Cerebellar cortex (tissue), 1 donor: ENCODE measurements around the gene DDX28.

Experiments used
- DNase-seq: peaks from one replicate; pipeline ENCODE4 v3.0.0-alpha.2; 2015; ENCODE audit warnings: low spot score

DDX28 gene, protein sequence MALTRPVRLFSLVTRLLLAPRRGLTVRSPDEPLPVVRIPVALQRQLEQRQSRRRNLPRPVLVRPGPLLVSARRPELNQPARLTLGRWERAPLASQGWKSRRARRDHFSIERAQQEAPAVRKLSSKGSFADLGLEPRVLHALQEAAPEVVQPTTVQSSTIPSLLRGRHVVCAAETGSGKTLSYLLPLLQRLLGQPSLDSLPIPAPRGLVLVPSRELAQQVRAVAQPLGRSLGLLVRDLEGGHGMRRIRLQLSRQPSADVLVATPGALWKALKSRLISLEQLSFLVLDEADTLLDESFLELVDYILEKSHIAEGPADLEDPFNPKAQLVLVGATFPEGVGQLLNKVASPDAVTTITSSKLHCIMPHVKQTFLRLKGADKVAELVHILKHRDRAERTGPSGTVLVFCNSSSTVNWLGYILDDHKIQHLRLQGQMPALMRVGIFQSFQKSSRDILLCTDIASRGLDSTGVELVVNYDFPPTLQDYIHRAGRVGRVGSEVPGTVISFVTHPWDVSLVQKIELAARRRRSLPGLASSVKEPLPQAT

DNA sequence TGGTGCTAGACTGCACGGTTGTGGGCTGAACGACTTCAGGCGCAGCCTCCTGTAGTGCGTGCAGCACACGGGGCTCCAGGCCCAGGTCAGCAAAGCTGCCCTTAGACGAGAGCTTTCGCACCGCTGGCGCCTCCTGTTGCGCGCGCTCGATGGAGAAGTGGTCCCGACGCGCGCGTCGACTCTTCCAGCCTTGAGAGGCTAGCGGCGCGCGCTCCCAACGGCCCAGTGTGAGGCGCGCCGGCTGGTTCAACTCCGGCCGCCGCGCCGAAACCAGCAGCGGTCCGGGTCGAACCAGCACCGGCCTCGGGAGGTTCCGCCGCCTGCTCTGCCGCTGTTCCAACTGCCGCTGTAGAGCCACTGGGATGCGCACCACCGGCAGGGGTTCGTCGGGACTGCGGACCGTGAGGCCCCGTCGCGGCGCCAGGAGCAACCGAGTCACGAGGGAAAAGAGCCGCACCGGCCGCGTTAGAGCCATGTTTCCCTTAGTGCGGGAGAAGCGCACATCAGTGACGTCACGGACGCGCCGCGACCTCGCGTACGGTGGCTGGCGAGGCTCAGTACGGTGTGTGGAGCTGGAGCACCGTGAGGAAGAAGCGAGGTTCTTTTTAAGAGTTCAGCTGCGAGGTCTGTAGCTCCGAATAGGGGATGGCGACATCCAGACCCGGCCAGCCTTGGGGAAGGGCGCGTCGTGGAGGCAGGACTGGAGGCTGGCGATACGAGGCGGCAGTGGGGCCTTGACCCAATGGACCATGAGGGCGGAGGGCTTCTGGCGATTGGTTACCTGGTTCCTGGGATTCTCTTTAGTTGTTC lies at the start of gene DDX28, which contains the start of gene DUS2:
Gene DDX28, minus strand, starts transcription at position 505 of the 810 bp plus-strand sequence. Its CDS starts 30 bp downstream, at position 475.
Gene DUS2, plus strand, starts transcription at position 557 of the 810 bp plus-strand sequence. CDS start 14,740 bp downstream, outside the sequence.
- DNase-seq = peak; percentile 88

DNA sequence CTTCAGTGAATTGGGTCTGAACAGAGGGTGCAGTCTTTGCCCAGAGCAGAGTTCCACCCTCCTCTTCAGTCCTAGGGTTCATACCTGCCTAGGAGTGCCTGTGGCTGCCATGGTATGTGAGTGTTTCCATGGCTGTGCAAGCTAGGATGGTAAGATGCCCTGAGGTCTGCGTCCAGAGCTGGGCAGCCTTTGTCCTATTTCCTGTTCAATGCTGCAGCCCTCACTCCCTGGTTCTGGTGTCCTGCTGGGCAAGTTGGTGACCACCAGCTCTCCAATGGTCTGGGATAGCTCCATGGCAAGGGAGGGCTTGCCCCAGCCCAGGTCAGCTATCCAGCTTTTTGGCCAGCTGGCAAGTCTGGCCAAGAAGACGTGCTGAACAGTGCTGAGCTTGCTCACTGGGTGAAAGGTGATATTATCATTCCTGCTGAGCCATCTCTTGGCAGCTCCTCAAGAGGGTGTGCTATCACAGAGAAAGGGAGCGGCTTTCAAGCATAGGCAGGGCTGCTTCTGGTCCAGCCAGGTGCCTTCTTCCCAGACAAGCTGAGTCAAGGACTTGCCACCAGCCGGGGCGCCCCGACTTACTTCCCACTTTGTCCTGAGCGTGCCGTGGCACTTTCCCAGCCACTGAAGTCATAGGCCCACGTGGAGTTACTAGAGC lies 49.1 kb upstream of the DDX28 start:
- DNase-seq = no peak

DNA sequence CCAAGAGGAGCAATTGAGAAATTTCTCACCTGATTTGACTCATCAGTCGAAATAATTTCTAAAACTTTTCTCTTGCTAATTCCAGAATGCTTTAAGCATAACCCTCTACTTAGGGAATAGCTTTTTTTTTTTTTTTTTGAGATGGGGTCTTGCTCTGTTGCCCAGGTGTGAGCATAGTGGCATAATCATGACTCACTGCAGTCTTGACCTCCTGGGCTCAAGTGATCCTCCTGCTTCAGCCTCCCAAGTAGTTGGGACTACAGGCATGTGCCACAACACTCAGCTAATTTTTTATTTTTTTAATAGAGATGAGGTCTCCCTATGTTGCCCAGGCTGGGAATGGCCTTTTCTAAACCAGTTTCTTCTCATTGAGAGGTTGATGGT lies 48.5 kb upstream of the DDX28 start:
- DNase-seq = no peak

DNA sequence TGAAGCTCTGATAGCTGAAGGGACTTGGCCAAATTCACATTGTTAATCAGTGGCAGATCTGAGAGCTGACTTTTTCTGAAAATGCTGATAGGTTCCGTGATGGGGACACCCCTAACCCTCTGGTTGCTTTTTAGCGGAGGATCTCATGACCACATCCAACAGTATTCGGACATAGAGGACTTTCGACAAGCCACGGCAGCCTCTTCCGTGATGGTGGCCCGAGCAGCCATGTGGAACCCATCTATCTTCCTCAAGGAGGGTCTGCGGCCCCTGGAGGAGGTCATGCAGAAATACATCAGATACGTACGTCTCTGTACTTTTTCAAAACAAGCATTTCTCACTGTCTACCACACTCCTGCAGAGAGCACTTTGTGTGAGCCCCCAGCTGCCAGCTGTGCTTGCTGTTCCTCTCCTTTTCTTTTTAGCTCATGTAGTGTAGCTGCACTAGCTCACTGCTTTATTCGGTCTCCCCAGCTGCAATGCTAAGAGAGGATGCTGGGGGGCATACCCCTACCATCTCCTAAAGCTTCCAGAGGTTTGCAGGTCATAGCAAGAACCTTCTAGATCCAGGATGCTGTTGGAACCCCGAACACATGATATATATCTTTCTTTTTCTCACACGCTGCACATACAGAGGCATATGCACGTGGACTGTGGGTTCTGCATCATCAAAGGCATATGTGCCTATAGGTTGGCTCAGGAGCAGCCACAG lies 47.9 kb upstream of the DDX28 start:
- no peak for DNase-seq

DNA sequence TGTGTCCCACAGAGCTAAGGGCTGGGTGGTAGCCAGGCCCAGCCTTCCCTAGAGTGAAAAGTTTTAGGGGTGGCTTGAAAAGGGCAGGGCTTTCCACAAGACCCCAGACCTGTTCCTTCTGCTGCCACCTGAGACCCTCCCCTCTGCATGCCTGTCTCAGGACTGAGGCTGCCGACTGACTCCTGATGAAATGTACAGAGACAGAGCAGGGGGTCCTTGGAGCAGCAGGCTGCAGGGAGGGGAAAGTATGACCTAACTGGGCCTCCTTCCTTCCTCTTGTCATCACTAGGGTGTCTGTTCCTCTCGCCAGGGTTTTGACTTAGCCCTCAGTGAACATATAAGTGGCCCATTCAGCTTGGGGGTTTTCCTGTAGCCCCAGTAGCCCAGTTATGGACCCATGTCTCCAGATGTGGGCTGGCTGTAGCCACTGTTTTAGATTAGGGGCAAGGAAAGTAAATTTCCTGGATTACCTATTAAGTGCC lies 47.3 kb upstream of the DDX28 start:
- no peak for DNase-seq

DNA sequence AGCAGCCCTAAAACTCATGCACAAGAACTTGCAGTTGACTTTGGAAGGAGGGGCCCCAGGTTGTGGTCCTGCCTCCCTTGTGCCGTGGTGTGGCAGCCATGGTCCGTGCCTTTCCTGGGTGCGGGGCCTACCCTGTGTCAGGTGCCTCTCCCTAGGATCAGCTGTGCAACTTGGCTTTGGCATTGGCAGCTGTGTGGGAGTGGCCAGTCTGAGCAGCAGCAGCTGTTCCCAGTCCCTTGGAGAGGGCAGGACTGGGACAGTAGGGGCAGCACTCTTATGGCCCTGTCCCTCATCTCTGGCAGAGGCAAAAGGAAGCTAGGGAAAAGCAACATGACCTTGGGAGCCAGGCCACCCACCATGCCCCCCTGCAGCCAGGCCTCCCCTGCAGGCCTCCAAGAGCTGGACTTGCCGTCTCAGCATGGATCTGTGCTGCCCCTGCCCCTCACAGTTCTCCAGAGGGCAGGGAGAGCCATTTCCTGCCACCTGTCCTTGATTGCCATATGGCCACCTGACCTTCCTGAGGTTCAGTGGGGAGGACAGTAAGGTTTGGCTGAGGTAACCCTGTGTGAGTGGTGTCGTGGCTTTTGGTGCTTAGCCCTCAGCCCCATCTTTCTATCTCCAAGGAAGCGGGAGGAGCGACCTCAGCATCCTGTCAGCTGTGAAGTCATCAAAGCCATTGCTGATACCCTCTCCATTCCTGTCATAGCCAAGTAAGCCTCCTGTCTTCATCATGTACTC lies 46.6 kb upstream of the DDX28 start:
- DNase-seq = no peak

DNA sequence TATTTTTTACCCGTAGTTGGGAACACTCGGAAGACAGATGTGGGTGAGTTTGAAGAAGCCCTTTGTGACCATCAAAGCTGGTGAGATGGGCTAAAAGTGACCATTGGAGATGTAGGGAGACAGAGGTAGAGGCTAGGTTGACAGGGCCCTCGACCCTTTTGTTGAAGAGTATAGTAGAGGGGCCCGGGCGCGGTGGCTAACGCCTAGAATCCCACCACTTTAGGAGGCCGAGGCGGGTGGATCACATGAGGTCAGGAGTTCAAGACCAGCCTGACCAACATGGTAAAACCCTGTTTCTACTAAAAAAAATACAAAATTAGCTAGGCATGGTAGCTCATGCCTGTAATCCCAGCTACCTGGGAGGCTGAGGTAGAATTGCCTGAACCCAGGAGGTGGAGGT lies 45.9 kb upstream of the DDX28 start:
- DNase-seq = no peak

DNA sequence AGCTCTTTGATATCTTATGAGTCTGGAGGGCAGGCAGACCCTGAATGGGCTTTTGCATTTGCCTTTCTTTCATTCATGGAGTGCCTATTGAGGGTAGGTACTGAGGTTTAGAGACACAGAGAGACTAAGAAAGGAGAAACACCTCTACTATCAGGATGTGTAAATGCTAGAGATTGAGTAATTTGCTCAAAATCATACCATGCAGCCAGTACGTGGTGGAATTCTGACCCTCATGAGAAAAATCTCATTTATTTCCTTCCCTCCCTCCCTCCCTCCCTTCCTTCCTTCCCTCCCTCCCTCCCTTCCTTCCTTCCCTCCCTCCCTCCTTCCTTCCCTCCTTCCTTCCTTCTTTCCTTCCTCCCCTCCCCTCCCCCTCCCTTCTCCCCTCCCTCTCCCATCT lies 43.7 kb upstream of the DDX28 start:
- no peak for DNase-seq

DNA sequence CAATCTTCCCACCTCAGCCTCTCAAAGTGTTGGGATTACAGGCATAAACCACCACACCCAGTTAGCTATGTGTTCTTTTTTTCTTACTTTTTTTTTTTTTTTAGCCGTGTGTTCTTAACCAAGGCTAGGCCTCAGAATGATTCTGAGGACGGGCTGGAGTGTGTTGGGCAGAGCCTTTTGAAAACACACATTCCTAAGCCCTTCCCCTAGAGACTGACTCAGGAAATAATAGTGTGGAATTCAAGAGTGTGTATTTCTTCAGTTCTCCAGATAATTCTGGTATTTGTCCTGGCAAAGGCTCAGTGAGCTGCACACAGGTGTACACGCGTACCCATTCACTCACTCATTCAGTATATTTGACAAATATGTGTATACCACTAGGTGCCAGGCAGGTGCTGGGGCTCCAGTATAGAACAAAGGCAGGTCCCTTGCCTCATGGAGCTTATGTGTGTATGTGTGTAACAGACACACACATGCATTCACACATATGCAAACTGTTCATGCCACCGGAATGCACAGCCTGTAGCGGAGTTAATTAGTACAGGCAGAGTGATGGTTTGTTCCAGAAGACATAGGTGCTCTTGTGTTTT lies 42.8 kb upstream of the DDX28 start:
- no peak for DNase-seq

DNA sequence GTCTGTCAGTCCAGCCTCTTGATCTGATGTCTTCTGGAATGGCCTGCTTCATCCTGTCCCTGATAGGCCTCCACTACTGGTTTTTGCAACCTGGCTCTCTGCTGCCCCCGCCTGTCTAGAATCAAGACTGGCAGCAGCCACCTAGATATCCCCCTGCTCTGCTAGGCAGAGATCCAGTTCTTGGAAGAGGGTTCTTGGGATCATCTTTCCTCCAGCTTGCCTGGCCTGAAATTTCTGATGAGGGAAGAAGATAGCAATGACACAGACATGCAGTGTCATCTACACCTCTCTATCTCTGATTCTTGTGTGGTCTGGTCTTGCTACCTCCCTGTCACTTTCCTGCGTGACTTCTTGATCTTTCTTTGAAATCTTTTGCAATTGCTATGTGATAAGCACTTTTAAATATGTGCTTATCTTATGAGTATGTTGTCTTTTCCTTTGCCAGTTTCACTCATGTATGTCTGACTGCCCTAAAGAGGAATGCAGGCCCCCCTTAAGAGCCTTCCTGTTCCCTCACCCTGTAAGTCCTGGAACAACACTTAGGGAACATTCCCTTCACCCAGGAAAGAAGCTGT lies 41.8 kb upstream of the DDX28 start:
- DNase-seq = peak; percentile 68

DNA sequence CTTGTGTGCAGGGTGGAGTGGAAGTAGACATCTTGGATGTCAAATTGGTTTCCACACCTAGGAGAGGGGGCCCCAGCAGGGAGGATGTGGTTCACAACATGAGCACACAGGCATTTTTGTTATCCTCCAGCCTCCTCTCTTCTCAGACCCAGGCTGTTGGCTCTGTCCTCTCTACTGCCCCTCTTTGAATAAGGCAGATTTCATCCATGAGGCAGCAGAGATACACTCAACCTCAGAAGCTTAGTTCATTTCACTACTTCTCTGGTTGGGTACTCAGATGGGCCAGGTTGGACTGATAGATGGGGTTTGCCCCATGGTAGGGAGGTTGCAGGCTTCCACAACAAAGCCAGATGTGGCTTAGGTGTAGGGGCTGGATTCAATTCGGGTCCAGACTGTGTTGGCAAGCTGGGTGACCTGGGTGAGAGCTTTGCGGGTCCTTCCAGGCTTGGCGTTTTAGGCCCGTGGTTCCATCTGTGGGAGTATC lies 39.9 kb upstream of the DDX28 start:
- no peak for DNase-seq

DNA sequence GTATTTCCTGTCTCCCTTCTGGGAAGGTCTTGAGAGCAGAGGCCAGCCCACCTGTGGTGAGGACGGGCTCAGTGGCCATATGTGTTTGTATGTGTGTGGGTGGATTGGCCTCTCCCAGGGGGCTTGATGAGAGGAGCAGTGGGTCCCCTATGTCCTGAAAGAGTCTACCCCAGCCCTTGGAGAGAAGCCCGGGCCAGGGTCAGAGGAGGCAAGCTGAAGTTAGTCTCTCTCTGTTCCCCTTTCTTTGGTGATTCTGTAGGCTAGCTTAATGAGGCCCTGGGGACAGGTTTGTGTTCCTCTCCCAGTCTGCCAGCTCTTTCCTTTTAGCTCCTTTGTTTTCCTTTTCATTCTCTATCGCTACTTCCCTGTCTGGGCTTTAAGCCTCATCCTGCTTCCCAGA lies 38.4 kb upstream of the DDX28 start:
- DNase-seq = no peak

DNA sequence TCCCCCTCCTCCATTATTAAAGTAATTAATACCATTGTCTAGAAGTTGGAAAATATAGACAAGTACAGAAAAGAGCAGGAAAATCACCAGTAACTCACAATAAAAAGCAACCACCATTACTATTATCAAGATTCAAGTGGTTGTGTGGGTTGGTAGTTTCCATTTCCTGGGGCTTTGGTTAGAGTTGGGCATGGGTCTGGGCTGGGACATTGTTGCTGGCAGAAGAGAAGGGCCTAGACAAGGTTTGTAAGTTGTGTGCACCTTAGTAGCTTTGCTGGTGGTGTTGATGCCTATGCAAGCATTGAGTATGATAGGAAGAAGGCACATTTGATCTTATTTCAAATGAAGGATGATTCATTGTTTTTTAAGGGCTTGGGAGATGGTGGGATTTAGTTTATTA lies 36.8 kb upstream of the DDX28 start:
- DNase-seq = no peak

DNA sequence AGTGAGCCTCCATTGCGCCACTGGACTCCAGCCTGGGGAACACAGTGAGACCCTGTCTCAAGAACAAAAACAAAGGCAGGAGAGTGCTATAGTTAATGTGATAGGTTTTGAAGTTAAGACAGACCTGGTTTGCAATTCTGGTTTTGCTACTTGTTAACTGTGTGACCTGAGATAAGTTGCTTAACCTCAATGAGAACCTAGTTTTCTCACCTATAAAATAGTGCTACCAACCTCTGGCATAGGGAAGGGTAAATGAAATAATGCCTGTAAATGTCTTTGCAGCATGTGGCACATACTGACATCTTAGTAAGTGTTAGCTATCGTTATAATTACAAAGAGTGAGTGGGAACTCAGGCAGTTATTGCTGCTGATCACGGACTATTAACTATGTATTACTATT lies 32.4 kb upstream of the DDX28 start:
- no peak for DNase-seq

DNA sequence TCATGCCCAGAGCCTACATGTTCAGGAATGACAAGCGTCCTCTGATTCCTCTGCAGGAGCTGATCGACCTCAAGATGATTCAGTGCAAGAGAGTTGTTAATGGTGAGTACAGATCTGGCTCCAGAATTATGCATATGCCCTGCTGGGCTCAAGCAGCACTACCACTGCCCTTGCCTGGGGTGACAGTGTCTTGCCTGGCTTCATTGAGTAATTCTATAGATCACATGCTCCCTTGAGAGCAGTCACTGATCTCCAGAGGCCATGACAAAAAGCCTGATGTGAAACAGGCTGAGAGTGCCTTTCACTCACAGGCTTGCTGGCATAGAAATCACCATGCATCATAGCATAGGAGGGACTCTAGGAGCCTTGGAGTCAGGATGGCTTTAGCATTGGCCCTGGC lies 26.4 kb upstream of the DDX28 start:
- no peak for DNase-seq

DNA sequence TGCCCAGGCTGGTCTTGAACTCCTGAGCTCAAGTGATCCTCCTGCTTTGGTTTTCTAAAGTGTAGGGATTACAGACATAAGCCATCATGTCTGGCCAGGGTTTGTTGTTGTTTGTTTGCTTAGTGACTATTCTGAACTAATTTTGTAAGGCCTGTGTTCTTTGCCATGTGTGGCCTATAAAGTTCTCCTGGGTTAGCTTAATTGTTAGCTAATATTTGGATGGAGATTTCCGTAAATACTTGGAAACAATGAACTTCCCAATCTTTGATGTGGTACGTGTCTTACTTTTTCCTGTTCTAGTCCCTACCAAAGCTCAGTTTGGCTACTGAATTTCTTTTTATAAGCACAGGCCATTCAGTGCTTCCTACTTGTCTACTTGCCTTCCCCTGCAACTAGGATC lies 25.0 kb upstream of the DDX28 start:
- DNase-seq = no peak

DNA sequence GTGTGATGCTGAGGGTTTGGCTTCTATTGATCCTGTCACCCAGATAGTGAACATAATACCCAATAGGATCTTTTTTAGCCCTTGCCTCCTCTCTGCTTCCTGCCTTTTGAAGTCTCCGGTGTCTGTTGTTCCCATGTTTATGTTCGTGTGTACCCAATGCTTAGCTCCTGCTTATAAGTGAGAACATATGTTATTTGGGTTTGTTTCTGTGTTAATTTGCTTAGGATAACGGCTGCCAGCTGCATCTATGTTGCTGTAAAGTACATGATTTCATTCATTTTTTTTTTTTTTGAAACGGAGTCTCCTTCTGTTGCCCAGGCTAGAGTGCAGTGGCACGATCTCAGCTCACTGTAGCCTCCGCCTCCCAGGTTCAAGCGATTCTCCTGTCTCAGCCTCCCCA lies 23.1 kb upstream of the DDX28 start:
- no peak for DNase-seq

DNA sequence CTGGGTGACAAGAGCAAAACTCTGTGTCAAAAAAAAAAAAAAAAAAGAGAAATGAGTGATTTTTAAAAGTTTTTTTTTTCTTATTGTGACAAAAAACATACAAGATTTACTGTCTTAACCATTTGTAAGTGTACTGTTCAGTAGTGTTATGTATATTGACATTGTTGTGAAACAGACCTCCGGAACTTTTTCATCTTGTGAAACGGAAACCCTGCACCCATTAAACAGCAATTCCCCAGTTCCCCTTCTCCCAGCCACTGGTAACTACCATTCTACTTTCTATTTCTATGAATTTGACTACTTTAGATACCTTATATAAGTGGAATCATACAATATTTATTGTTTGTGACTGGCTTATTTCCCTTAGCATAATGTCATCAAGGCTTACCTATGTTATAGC lies 18.8 kb upstream of the DDX28 start:
- DNase-seq = no peak

DNA sequence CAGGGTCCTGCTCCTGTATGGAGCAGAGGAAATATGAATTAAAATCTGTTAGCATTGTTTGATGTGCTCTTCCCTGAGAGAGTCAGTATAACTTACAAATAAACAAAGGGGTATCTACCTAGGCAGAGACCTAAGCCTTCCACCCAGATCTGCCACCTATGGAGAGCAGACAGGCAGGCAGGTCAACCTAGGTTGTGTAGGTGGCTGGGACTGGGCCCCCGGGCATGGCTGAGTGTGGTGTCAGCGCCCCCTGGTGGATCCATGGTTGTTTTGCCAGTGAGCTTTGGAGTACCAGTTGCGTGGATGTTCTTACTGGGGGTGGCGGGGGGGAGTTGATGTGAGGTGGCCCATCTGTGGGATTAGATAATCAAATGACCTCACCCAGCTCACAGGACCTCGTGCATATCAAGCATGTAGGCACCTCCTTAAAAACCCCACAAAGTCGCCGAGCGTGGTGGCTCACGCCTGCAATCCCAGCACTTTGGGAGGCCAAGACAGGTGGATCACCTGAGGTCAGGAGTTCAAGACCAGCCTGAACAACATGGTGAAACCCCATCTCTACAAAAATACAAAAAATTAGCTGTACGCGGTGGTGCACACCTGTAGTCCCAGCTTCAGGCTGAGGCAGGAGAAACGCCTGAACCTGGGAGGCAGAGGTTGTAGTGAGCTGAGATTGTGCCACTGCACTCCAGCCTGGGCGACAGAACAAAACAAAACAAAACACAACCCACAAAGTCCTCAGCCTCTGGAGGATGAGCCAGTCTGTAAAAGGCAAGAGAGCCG lies 17.7 kb upstream of the DDX28 start:
- peak; percentile 81 for DNase-seq
